Tibial nerve (tissue), 3 donors: ENCODE data around the gene CTDSP2.

ENCODE experiments used
- POLR2A ChIP-seq, 2 donors: fragments of 450-650 bp; IDR thresholded peaks; one replicate each; pipeline ENCODE4 v1.6.1; 2017; ENCODE audit warnings: antibody characterized with exemption in 2 of 2, mild to moderate bottlenecking in 2 of 2, moderate library complexity in 2 of 2
- TF ChIP-seq, protein P1 (sequence below), 5 experiments: fragments of 200-600 bp in 3 of 5; fragments of 450-650 bp in 2 of 5; sonication (generic) in 3 of 5; IDR thresholded peaks; one replicate each; pipeline ENCODE4 v1.5.1; 2016 to 2019; ENCODE audit warnings: antibody characterized with exemption in 5 of 5, mild to moderate bottlenecking in 3 of 5, moderate library complexity in 2 of 5

DNA sequence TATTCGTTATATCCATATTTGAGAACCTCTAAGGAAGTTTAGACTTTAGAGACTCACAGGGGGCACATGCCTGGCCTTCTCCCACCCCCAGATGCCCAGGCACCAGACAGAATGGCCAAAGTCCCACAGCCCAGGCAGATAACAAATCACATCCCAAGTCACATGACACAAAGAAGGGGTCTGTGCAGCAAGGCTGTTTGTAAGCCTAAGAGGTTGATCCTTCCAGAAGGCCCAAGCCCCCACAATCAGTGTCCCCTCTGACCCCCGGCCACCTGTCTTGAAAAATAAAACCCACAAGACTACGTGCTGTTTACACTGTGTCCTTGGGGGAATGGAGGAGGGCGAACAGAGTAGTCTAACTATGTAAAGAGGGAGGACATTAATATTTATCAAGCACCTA is 5.1 kb downstream of the CTDSP2 start:
- TF ChIP-seq, protein P1, sequence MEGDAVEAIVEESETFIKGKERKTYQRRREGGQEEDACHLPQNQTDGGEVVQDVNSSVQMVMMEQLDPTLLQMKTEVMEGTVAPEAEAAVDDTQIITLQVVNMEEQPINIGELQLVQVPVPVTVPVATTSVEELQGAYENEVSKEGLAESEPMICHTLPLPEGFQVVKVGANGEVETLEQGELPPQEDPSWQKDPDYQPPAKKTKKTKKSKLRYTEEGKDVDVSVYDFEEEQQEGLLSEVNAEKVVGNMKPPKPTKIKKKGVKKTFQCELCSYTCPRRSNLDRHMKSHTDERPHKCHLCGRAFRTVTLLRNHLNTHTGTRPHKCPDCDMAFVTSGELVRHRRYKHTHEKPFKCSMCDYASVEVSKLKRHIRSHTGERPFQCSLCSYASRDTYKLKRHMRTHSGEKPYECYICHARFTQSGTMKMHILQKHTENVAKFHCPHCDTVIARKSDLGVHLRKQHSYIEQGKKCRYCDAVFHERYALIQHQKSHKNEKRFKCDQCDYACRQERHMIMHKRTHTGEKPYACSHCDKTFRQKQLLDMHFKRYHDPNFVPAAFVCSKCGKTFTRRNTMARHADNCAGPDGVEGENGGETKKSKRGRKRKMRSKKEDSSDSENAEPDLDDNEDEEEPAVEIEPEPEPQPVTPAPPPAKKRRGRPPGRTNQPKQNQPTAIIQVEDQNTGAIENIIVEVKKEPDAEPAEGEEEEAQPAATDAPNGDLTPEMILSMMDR (IDR thresholded peaks at IDR 0.05), result no peak
- no peak for TF ChIP-seq POLR2A (IDR thresholded peaks at IDR 0.05)
